Activated CD4-positive, alpha-beta T cell treated with anti-CD3 and anti-CD28 coated beads for 1 hour (primary cell): Measurements from ENCODE around the gene TFAP2D.
A peak's percentile ranks its signal among the peaks of the same experiment; 100 is the strongest.

ENCODE experiments used
- DNase-seq: peaks from one replicate; pipeline ENCODE4 v3.0.0-alpha.2; 2020

Gene TFAP2D

DNA sequence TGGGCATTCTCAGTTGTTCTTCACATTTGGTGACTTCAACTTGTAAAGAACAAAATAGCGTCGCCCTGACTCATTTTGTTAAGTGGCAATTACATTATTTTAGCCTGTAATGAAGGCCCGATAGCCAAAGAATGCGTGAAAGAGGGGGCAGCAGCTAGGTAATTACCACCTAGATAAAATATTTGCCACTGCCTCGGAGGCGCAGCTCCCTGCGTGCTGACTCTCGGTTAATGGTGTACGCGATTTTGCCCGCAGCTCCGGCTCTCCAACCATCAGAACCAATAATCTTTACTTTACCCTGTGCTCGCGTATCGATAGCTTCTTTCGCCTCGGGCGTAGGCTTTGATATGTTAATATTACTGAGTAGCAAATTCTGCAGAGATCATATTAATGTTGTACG, 8.7 kb downstream of the TFAP2D start:
- no peak for DNase-seq

DNA sequence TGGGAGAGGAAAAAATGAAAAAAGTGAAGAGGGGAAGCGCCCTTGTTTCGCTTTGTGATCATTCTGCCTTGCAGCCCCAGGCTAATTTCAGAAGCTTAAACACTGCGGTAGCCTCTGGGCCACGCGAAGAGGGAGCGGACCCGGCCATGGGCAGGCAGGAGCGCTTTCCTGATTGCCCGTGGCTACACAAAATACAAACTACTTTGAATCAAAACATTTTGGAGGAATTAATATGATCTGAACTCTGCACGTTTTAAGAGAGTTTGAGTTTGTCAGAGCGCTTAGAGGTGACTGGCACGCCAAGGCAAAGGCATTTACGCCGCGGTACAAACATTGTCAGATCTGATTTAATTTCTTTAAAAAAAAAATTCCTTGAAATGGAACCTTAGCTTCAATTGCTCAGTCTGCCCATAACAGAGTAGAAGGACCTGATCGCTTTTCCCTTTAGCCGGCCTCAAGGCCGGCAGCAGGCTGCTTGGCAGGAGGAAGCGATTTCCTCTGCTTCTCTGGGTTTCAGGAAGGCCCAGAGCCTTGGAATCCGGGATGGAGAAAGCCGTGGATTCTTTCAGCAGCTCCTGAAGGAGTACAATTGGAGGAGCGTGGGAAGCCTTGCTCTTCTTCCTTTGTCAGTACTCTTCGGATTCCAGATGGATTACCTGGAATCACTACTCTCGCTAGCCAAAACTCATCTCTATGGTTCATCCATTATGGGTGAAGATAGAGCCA, 9.7 kb downstream of the TFAP2D start:
- DNase-seq, result no peak

DNA sequence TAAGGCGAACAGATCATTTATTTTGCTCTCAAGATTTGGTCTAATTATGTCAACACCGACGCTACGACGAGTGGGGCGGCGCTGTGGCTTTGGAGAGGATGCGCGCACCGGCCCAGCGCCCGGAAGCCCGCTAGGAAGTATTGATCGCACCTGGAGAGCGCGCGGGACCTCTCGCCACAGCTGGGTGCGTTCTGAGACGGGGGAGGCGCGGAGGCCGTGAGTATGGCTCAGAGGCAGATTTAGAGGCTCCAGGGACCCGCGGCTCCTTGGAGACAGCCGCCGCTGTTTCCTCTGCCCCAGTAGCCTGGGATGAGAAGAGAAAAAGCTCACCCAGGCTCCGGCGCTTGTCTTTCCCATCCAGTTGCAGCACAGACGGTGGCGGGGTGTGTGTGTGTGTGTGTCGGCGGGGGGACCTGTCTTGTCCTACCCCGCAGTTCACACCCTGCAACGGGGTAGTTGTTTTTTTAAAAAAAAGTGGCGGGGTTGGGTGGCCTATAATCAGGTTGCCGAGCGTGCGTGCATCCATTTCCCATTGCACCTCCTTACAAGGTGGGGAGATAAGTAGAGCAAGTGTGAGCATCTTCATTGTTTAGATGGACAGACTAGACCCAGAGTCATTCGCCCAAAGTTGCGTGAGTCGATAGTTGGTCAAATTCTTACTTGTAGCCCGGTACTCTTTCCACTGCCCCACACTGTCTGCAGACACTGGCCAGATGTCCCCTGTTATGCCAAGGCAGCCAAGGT, 11.2 kb downstream of the TFAP2D start:
- no peak for DNase-seq

DNA sequence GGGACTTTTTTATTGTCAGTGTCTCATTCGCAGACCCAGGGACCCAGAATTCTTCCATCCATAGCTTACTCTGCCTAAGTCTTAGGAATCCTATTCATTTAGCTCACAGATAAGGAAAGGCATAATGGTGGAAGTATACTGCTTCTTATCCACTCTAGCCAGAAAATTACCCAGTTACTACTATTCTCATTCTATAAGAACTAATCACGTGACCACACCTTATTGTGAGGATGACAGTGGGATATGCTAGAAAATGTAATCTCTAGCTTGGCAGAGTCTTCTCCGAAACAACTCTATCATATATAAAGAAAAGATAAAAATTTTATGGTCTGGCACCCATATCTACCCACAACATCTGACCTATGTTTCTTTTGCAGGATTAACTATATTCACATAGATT, 21.2 kb downstream of the TFAP2D start:
- no peak for DNase-seq

DNA sequence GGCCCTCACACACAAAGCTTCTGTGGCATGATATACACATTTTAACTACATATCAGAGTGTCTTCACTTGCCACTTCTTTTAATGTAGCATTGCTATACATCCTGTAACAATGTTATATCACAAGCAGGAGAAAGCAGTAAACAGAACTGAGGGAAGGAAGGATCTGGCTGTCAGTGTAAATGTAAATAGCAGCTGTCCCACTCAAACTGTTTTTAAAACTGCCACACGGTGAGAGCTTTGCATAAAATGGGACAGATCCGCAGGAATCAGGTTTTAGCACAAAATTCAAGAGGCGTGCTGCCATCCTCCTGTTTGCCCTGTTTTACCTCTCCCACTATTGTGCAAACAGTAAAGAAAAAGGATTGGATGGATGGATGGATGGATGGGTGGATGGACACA, 28.8 kb downstream of the TFAP2D start:
- no peak for DNase-seq

DNA sequence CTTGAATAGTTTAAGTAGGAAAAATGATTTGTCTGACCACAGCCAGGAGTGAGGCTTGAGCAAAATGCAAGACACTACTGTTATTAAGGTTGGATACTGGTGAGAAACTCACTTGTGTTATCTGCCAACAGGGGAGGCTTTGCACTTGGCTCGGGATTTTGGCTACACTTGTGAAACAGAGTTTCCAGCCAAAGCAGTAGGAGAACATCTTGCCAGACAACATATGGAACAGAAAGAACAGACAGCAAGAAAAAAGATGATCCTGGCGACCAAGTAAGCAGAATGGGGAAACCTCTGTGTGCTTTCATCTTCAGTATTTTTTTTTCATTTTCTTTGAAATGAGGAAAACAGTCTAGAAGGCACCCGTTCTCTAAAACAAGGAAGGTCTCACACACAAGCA, 31.6 kb downstream of the TFAP2D start:
- no peak for DNase-seq

DNA sequence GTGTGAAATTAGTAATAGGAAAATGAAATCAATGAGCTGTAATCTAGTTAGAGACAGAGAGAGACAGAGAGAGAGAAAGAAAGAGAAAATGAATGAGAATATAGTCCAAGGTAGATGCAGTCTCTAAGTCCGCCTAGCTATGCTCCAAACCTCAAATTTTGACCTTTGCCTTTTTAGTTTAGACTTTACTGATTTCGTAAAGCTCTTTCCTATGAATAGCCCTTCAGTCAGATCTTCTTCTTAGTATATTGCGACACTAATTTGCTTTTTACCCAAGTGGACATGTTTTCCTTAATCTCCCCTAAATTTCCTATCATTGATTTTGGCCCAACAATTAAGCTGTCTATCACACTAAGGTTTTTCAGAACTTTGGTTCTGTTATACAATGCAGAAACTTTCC, 49.5 kb downstream of the TFAP2D start:
- no peak for DNase-seq

DNA sequence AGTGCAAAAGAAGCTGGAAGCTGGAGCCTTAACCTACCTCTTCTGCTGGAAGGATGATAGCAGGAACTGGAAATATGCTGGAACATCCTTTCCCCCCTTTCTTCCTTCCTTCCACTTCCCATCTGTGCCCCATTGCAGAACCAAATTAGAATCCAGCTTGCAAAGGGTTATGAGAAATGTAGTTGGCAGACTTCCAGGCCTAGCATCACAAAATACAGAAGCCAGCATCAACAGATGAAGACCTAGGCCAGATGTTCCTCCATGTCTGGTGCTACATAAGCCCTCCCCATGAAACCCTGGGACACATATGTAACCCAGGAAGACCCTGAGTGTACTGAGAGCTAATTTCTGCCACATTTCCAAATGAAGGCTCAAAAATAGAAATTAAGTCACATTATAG, 65.4 kb downstream of the TFAP2D start:
- no peak for DNase-seq

DNA sequence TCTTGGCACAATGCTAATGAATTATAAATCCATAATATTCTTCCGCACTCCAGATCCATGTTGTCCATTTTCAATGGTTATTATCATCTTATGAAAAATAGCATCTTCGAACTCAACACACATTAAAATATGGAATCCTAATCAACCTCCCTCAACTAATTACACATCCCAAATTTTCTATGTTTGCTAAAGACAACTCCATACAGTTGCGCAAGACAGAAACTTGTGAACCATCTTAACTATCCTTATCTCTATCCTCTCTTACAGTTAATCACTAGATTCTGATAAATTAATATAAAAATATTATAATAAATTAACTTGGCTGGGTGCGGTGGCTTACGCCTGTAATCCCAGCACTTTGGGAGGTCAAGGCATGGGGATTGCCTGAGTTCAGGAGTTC, 67.1 kb downstream of the TFAP2D start:
- no peak for DNase-seq

DNA sequence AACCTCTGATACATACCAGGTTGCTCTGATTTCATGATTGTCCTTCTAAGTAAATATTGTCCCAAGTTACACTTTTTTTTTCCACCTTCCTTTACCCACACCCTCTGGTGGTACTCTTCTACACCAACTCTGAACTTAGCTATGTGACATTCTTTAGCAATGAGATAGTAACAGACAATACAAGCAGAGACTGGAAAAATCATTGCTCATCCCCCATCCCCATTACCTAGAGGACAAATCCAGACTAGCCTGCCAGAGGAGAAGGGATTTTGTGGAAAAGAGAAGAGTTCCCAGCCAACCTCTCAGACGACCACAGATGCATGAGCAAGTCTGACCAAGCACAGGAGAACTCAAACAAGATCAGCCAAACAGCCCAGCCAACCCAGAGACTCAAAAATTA, 72.6 kb downstream of the TFAP2D start:
- no peak for DNase-seq

DNA sequence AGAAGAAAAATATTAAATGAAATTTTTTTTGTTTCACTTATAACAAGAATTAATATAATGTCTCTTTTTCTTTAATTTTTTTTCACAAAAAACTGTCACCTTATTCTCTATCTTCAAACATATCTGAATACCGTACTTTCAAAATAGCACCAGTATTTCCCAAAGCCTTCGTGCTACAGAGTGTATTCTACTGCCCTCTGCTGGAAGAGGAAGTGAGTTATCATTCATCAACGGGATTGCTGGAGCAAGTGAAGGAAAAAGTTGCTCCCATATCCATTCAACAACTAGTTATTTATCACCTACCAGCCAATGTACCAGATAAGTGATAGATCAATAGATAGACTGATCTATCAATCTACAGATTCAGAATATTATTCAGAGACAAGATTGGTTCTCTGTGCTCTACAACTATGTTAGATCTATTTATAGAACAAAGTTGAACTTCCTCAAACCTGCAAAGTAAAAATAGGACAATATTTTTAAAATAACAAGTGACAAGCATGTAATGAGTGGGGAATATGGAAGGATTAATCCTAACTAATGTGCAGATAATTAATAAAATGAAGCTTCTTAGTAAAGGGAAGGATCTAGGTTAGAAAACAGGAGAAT, 78.7 kb downstream of the TFAP2D start:
- DNase-seq, result no peak

DNA sequence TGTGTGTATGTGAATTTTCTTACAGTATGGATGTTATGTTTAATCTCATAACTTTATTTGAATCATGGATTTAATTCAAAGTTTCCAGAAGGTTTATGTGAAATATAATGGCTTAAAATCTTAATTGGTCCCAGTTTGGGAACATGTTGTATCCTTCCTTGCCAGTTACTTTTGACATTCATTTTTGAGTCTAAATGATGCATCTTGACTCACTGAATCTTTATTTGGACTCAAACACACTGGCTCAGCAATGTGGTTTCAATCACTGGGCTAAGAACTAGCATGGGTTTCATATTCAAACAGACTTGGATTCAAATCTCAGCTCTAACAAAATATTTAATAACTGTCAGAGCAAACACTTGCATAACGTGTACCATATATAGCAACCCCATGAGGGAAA, 79.4 kb downstream of the TFAP2D start:
- no peak for DNase-seq

DNA sequence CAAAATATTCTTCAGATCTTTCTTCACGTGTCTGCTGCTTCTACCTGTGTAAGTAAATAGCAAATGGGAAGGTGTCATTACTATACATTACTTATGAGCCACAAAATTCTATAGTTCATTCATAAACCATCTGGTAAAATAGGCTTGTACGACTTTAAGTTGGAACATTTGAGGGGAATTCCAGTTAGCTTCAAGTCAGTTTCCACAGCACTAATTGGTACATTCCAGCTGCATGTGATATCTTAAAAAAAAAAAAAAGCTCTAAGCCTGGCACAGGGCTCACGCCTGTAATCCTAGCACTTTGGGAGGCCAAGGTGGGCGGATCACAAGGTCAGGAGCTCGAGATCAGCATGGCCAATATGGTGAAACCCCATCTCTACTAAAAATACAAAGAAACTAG, 82.2 kb downstream of the TFAP2D start:
- DNase-seq, result no peak

DNA sequence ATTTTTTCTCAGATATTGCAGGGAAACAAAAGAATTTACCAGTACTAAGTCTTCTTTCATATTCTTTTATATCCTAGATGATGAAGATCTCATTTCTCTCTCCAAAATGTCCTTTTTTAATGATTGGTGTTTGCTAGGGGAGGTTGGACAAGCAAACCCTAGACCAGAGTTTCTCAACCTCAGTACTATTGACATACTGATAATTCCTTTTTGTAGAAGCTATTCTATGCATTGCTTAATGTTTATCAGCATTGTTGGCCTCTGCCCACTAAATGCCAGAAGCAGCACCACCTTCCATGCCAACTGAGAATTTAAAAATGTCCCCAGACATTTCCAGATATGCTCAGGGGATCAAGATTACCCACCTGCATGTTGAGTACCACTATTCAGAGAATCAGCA, 91.0 kb downstream of the TFAP2D start:
- no peak for DNase-seq

DNA sequence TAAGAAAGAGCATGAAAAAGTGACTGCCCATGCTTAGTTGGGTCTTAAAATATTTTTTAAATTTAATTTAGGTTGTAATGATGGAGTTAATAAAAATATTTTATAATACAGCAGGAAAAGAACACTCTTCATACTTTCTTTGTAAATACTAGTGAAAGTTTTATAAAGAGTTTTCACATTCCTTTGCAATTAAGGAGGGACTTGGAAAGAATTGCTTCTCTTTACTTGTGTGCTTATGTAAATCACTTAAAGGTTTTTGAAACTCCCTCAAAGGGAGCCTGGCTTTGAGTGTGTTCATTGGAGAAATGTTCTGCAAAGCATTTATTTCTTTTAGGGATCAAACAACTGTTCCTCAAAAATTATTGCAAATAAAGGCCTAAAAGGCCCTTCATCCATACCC, 93.7 kb downstream of the TFAP2D start:
- DNase-seq, result no peak

DNA sequence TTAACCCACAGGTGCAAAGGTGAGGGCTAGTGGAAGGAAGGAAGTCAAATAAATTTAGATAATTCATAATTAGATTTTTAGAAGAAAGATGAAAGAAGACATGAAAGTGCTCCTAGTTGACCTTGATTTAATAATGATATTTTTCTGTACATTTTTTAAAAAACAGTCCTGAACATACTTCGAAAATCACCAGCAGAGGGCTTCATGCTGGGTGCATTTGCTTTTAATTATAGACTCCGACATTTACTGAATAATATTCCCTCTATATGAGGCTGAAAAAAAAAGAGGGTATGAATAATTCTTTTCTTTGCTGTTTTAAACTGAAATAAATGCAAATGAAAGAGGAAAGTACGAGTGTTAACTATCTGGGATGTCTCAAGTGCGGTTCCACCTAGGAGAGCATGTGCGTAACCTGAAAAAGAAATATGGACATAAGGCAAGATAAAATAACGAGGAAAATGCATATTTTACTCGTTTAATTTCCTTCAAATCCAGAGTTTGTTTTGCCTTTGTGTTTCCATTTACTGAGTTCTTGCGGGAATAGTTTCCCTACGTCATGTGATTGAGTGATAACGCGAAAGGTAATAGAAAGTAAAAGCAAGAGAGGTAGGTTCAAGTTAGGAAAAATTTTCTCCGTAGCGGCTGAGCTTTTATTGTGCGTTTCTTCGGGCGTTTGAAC, 102.2 kb downstream of the TFAP2D start:
- DNase-seq, result no peak

DNA sequence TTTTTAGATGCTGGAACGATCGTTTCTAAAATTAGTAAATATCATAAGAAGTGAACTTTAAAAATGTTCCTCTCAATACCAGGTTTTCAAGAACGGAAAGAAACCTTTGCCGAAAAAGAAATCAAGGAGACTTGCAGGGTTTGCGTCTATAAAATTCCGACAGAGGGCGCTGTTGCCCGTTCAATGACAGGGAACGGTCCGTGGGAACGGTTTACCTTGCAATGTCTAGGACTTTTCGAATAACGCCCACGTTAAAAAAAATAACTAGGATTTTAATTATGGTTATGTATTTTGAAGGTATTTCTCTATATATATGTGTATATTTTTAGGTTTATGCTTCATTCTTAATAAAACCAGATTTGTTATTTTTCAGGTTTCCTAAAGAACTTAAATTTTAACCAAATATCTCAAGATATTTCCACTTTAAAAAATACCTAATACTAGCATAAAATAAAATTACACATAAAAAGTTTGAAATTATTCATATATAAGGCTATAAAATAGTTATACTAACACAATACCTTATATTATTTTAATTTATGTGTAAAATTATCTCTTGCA, 102.9 kb downstream of the TFAP2D start:
- DNase-seq, result peak; percentile 11

DNA sequence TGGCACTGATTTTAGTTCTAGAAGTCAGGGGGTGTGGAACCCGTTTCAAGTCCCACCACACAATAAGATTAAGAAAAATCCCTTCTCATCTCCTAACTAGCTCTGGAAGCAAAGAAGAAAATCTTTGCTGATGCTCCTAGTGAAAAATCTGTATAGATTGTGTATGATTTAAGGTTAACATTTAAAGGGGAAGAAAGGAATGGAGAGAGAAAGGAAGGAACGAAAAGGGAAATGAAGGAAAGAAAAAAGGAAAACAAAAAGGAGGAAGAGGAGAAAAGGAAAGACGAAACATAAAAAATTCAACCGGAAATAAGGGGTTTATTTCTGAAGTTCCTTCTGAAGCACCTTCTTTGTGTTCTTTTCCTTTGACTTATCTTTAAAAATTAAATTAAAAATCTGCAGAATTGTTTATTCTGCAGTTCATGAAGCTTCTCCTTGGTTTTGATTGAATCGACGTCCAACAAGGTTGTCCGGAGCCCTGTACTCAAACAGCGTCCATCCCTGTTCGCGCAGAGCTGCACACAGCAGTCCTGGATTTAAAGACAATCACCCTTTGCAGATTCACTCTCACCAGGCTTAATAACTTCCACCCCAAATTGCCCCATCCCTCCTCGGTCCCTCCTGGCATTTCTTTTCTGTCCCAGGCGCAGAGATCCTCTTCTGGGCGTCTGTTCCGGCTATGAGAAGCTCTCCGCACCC, 103.8 kb downstream of the TFAP2D start:
- DNase-seq, result no peak

DNA sequence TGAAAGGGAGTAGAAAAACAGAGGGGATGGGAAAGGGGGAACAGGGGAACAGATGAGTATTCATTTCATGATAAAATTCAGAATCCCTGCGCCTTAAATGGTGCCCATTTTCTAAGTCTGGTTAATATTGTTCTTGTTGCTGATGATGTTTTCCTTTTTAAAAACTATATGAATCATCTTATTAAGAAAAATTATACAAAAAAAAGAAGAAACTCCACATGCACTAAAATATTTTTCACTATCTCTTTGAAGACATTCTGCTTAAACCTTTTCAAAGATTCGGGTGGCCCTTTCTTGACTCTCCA, 104.3 kb downstream of the TFAP2D start:
- no peak for DNase-seq

DNA sequence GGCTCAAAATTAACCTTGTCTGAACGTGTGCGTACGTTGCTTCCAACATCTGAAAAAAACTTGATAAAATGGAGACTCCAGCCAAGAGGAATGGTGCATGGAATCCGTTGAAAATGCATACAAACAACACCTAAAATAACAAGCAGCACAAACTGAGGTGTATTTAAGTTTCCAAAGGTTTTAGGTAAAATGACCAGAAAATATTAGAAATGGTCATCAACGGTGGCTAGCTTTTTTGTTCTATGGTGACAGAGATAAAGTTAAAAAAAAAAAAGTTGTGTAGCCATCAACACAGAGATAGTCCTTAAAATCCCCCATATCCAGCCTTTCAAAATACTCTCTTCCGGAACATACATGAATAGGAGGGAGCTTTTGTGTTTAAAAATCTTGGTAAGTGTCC, 104.7 kb downstream of the TFAP2D start:
- no peak for DNase-seq

DNA sequence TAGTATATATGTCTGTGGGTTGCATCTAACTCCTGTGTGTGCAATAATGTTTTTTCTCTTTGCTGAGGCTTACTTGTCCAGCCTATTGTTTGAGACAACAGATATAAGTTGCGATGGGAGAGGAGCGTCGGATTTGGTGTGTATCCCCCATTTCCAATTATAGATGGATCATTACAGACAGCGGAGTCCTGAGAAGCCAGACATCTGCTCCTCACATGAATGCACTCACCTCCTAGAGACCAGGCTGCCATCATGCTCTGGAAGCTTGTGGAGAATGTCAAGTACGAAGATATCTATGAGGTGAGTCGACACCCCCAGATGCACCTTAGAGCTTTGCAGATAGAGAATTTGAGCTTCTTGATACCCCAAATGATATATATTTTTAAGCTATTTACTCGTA, 105.3 kb downstream of the TFAP2D start, which contains the start of gene TFAP2B:
Gene TFAP2B (plus strand): TSS at position 199 of the 400 bp plus-strand sequence. CDS start 21 bp downstream, at position 220.
- DNase-seq, result no peak

DNA sequence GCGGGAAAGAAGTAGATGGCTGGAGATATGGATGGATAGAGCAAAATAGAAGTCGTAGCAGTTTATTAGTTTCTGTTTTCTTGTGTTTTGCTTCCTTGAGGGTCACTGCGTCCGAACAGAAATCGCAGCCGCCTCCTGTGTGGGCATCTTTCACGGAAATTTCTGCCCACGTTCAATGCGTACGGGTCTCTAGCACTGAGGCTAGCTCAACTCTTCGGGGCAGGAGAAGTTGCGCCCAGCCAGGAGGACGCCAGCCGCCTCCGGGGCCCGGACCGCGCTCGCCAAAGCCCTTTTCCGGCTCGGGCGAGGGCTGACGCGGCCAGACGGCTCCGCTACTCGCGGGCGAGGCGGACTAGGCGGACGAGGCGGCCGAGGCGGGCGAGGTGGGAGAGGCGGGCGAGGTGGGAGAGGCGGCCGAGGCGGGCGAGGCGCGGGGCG, 106.2 kb downstream of the TFAP2D start:
- DNase-seq, result no peak
